Stomach (tissue), 4 donors: ENCODE measurements around the gene RNASE4.

Experiments
- EP300 ChIP-seq: sonication (generic); formaldehyde crosslinking; IDR thresholded peaks from one replicate; pipeline ENCODE4 v1.6.1; 2017; ENCODE audit warnings: antibody characterized with exemption
- POLR2A ChIP-seq, 4 donors: fragments of 450-650 bp; IDR thresholded peaks; one replicate each; pipeline ENCODE4 v1.6.1; 2016; ENCODE audit warnings: antibody characterized with exemption in 4 of 4, control low read depth in 2 of 4, mild to moderate bottlenecking in 1 of 4, moderate library complexity in 1 of 4
- POLR2AphosphoS5 ChIP-seq, 3 donors: sonication (generic); formaldehyde crosslinking; IDR thresholded peaks; one replicate each; pipeline ENCODE4 v1.6.1; 2016; ENCODE audit warnings: antibody characterized with exemption in 3 of 3
- TF ChIP-seq, protein P1 (sequence below), 7 experiments: fragments of 450-650 bp in 4 of 7; fragments of 200-600 bp in 3 of 7; sonication (generic) in 3 of 7; IDR thresholded peaks; one replicate each; pipeline ENCODE4 v1.5.1; 2016 to 2019; ENCODE audit warnings: antibody characterized with exemption in 7 of 7, control low read depth in 2 of 7, mild to moderate bottlenecking in 1 of 7

DNA sequence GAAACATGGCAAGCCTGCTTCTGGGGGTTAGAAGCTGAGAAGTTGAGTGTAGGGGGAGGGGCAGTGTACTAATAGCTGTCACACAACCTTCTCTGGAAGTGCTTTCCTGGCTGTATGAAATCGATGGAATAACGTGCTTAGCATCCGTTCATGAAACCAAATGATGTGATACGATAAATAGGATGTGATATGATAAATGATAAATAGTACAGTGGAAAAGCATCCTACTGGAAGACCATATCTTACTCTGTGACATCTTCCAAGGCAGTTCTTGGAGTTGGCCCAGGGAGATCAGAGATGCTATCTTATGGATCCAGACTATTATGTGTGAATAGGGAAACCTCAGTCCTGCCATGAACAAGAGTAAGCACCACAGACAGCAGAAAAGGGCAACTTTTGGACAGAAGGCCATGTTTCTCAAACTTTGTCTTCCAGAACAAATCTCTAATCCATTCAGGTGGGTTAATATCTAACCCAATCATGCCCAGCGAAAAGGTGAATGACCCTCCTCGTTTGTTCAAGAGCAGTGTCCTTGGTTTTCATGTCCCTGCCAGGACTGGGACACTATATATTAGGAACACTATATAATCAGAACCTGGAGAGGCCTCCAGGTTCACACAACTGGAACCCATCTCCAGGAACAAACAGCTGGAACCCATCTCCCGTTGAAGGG lies 3.9 kb downstream of the RNASE4 start, which contains the start of gene ANG:
- TF ChIP-seq, protein P1, sequence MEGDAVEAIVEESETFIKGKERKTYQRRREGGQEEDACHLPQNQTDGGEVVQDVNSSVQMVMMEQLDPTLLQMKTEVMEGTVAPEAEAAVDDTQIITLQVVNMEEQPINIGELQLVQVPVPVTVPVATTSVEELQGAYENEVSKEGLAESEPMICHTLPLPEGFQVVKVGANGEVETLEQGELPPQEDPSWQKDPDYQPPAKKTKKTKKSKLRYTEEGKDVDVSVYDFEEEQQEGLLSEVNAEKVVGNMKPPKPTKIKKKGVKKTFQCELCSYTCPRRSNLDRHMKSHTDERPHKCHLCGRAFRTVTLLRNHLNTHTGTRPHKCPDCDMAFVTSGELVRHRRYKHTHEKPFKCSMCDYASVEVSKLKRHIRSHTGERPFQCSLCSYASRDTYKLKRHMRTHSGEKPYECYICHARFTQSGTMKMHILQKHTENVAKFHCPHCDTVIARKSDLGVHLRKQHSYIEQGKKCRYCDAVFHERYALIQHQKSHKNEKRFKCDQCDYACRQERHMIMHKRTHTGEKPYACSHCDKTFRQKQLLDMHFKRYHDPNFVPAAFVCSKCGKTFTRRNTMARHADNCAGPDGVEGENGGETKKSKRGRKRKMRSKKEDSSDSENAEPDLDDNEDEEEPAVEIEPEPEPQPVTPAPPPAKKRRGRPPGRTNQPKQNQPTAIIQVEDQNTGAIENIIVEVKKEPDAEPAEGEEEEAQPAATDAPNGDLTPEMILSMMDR (IDR thresholded peaks at IDR 0.05), result no peak
- TF ChIP-seq POLR2AphosphoS5 (IDR thresholded peaks at IDR 0.05) (no peak), EP300 (no peak), POLR2A (IDR thresholded peaks at IDR 0.05) (no peak)
